RCC 7860 (cell line): ENCODE results near the gene RENBP.

Source experiments
- DNase-seq: peaks from one replicate; pipeline ENCODE4 v3.0.0-alpha.2; 2015; ENCODE audit warnings: low spot score
- FAIRE-seq: peaks from 2 replicates; lab custom pipeline; 2012; peaks lifted over from hg19 to GRCh38; lab: Jason Lieb, UNC

Gene RENBP

DNA sequence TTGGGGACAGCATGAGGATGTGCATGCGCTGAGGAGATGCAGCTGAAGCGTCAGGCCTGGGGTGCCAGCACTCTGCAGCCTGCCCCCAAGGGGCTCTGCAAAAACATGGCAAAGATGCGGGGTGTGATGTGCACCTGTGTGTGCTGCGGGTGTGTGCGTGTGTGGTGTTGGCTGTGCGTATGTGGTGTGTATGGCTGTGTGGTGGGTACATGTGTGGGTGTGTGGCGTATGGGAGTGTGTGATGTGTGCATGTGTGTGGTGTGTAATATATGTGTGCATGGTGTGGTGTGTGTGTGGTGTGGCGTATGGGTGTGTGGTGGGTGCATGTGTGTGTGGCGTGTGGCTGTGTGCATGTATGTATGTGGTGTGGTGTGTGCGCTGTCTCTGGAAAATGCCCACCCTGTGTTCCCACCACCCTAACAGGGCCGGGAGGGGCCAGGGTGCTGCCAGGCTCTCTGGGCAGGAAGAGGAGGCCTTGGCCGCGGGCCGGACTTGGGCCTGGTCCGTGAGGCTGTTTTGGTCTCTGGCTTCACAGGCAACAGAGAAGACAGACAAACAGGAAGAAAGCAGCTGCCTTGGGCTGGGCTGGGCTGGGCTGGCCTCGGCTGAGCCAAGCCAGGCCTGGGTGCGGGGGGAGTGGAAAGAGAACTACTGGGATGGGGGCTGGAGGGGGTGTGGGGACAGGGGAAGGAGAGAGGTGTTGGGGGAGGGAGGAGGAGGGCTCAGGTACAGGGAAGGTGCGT, 41.0 kb downstream of the RENBP start:
- DNase-seq (no peak), FAIRE-seq (no peak)

DNA sequence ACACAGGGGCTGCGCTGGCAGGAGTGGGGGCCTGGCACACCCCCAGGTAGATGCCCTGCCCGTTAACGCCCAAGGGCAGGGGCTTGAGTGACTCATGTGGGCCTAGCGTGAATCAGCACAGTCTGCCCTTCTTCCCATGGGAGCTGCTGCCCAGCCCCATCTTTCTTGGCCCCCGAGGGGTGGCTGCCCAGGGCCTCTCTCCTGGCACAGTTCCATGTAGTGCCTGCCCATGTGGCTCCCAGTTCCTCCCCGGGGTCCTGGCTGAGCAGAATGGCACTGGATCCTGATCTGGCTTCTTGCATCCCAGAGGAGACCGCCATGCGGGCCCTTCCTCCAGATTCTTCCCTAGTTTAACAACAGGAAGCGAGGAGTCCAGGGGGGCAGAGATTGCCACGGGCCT, 42.1 kb downstream of the RENBP start:
- FAIRE-seq (no peak), DNase-seq (no peak)

DNA sequence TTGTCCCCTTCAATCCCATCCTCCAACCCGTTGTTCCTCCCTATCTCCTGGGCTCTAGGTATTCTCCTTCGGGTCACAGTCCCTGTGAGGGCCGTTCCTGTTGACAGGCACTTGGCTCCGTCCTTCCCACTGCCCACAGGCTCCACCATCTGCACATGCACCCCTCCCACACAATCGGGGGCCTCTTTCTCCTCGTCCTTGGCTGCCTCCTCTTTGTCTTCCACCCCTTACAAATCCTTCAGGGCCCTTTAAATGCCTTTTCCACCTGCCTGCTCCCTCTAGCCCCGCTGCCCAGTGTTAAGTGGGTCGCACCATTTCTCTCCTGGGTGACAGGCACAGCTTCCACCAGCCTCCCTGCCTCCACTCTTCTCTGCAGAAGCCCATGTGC, 42.7 kb downstream of the RENBP start:
- FAIRE-seq (no peak), DNase-seq (no peak)

DNA sequence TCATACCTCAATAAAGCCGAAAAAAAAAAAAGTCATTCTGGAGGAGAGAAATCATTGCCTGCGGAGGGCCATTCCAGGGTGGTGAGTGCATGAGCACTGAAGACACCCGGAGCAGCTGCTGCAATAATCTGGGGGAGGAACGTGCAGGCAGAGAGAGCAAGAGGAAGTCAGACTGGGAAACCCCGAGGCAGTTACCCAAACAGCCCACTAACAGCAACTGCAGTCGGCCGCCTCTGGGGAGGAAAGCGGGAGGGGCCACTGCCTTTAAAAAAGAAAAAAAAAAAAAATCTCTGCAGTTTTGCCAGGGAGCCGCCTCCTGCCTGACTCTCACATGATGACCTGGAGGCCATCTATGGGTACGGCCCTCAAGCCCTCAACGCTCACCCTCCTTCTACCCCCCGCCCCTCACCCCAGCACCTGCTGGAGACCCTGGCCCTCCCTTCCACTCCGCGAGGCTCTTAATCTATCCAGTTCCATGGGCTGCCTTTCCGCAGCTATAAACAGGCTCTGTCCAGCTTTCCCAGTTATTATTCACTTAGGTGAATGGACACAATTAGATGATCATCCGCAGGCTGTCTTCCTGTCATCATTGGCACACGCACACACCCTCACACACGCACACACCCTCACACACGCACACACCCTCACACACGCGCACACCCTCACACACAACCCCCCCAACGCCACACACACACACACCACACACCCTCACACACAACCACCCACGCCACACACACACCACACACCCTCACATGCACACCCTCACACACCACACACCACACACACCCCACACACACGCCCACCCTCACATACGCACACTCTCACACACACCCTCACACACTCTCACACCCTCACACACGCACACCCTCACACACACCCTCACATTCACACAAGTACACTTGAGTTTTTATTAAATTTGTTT, 43.4 kb downstream of the RENBP start:
- DNase-seq (peak; percentile 79), FAIRE-seq (peak; percentile 85)

DNA sequence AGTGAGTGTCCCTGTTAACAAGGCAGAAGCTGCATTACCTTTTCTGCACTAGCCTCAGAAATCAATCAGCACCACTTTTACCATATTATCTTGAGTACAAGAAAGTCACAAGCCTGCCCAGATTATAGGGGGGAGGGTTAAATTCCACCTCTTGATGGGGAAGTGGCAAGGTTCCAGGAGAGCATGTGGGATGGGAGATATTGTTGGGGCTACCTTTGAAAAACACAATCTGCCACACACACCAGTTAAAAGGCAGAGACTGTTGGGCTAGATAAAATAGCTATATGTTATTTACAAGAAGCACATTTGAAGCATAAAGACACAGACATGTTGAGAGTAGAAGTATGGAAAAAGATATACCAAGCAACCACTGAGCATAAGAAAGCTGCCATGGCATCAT, 46.5 kb downstream of the RENBP start:
- no peak for FAIRE-seq
- DNase-seq = no peak

DNA sequence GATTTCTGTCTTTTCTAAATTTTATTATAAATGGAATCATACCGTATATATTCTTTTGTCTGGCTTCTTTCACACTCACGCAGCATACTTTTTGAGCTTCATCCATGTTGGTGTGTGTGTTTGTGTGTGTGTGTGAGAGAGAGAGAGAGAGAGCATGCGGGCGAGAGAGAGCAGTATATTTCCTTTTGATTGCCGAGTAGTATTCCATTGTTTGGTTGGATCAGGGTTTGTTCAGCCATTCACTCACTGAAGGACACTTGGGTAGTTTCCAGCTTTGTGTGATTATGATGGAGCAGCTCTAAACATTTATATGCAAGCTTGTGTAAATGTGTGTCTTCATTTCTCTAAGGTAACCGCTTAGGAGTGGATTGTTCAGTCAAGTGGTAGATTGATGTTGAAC, 55.3 kb downstream of the RENBP start:
- DNase-seq (no peak), FAIRE-seq (no peak)

DNA sequence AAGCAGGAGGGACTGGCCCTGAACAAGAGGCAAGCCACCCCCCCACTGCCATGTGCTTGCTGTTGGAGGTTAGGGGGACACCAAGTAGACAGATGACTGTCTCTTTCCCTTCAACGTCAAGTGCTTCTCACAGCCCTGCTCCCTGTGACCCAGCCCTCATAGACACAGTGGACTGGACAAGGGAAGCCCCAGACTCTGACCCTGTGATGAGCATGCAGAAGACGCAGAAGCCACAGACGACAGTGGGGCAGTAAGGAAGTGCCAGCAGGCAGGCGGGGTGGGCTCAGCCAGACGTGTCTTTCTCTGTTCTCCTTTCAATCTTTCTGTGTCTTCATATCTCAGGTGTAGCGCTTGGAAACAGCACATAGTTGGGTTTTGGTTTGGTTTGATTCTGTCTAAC, 56.1 kb downstream of the RENBP start:
- DNase-seq (no peak), FAIRE-seq (no peak)

DNA sequence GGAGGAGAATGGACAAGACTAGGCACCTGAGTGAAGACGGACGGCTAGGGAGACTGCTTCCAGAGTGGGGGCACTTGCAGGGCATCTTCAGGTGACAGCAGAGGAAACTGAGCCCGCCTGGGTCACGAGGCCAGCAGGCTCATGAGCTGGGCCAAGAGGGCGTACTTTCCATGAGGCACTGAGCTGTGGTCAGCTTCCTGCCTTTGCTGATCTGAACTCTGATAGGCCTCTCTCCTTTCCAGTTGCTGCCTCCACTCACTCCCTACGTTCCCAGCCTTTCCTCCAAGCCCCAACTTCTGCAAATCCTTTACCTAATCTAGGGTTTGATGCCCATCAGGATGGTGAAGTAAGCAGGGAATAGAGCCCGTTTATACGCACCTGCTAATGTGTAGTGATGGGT, 57.1 kb downstream of the RENBP start:
- no peak for FAIRE-seq

DNA sequence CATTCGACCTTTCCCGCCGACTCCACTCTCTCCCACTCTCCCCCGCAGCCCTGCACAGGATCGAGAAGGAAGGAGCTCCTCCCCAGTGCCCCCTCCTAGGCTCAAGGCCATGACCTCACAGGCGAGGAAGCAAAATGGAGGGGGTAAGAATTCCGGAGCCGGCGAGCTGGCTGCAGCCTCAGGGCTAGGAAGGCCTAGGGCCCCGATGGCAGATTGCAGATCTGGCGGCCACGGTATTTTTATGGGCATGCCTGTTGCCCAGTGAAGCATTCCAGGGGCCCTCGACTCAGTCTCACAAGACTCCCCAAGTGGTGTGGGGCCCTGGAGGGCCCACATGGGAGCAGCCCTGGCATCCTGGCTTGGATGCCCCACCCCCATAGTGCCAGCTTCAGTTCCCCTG, 57.5 kb downstream of the RENBP start:
- no peak for FAIRE-seq
- no peak for DNase-seq

More for the DNA sequence above, 57.1 kb downstream of the RENBP start:
- no peak for DNase-seq

DNA sequence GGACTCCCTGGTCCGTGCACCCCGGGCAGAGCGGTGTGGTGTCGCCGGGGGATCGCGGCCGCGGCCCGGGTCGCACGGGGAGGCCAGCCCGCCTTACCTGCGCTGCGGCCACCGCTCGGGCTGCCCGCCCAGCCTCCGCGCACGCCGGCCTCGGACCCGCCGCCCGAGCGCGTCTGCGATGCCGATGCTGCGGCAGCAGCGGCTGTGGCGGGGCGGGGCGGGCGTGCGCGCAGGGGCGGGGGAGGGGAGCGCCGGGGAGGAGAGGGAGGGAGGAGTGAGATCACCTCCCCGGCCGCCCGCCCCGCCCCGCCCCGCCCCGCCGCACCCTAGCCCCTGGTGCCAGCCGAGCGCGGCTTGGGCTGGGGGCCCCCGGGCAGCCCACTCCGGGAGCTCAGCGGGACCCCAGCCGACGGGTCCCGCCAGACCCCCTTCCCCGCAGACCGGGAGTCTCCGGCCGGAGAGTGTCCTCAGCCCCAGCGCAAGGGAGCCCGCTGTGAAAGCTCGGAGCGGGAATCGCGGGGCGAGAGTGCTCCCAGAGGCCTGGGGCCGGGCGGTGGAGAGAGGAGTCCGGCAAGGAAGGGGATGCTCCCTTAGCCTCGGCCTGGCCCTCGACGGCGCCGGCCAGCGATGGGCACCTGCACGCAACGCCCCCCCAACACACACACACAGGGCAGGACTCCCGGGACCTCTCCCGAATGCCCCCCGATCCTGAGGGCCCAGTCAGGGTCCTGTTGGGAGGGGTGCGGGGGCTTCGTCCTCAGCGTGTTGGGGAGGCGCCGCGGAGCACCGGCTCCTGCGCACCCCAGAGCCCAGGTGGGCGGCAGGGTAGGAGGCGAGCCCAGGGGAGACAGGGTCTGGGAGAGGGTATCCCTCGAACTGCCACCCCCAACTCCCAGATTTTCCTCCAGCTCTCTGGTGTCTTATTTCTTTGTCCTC, 58.2 kb downstream of the RENBP start, which contains the start of gene L1CAM:
Gene L1CAM, minus strand, starts transcription at position 206 of the 936 bp plus-strand sequence. CDS start 10,337 bp downstream, outside the sequence.
- FAIRE-seq (no peak), DNase-seq (no peak)
